Measurements from ENCODE around the gene VWA8.
A peak's percentile ranks its signal among the peaks of the same experiment; 100 is the strongest.

The VWA8 gene

GRCh38 chr13:41713405-41713804 is 247.5 kb downstream of the VWA8 start:
- H3K4me3 ChIP-seq (ENCODE audit: low read depth, low read length) = no peak overlapping the region
- no peaks in the 10 kb centered on the region for H3K27me3 ChIP-seq (ENCODE audit: insufficient read depth, low read length)

GRCh38 chr13:41710771-41711170 is 250.1 kb downstream of the VWA8 start:
- H3K79me2 ChIP-seq (ENCODE audit: control insufficient read depth, insufficient read depth, low read length, unreplicated experiment) = no peaks in the 10 kb centered on the region
- no peak overlapping the region for H3K27ac ChIP-seq (ENCODE audit: low read depth, low read length)
- no peaks in the 10 kb centered on the region for H3K4me1 ChIP-seq (ENCODE audit: control insufficient read depth, insufficient read depth, low read length, unreplicated experiment)

More at GRCh38 chr13:41713405-41713804, 247.5 kb downstream of the VWA8 start:
- Histone ChIP-seq H2AFZ (ENCODE audit: low read length, unreplicated experiment) (no peak overlapping the region), H3K36me3 (ENCODE audit: insufficient read depth, low read length) (no peaks in the 10 kb centered on the region), H3K27ac (ENCODE audit: low read depth, low read length) (no peak overlapping the region), H3K79me2 (ENCODE audit: control insufficient read depth, insufficient read depth, low read length, unreplicated experiment) (no peaks in the 10 kb centered on the region), H3K4me1 (ENCODE audit: control insufficient read depth, insufficient read depth, low read length, unreplicated experiment) (no peaks in the 10 kb centered on the region)

DNA sequence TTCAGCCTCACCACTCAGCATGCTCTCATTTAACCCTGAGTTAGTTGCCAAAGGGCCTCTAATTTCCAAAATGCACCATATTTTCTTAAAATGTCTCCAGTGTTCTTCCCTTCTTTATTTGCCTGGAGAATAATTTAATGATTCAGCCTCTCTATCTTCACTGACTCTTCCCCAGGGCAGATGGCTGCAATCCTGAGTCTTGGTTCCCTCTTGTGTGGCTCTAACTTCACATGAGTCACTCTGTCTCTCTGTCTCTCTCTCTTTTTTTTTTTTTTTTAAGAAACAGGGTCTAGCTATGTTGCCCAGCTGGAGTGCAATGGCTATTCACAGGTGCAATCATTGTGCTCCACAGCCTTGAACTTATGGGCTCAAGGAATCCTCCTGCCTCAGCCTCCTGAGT is 251.4 kb downstream of the VWA8 start:
- no peaks in the 10 kb centered on the region for H3K36me3 ChIP-seq (ENCODE audit: insufficient read depth, low read length)
- H3K4me3 ChIP-seq (ENCODE audit: low read depth, low read length) = no peak overlapping the region
- no peak overlapping the region for H3K27ac ChIP-seq (ENCODE audit: low read depth, low read length)
- H3K79me2 ChIP-seq (ENCODE audit: control insufficient read depth, insufficient read depth, low read length, unreplicated experiment) = no peaks in the 10 kb centered on the region
- H3K27me3 ChIP-seq (ENCODE audit: insufficient read depth, low read length) = no peaks in the 10 kb centered on the region
- no peak overlapping the region for H2AFZ ChIP-seq (ENCODE audit: low read length, unreplicated experiment)
- no peaks in the 10 kb centered on the region for H3K4me1 ChIP-seq (ENCODE audit: control insufficient read depth, insufficient read depth, low read length, unreplicated experiment)

More at GRCh38 chr13:41710771-41711170, 250.1 kb downstream of the VWA8 start:
- Histone ChIP-seq H2AFZ (ENCODE audit: low read length, unreplicated experiment) (no peak overlapping the region), H3K27me3 (ENCODE audit: insufficient read depth, low read length) (no peaks in the 10 kb centered on the region), H3K4me3 (ENCODE audit: low read depth, low read length) (no peak overlapping the region), H3K36me3 (ENCODE audit: insufficient read depth, low read length) (no peaks in the 10 kb centered on the region)

DNA sequence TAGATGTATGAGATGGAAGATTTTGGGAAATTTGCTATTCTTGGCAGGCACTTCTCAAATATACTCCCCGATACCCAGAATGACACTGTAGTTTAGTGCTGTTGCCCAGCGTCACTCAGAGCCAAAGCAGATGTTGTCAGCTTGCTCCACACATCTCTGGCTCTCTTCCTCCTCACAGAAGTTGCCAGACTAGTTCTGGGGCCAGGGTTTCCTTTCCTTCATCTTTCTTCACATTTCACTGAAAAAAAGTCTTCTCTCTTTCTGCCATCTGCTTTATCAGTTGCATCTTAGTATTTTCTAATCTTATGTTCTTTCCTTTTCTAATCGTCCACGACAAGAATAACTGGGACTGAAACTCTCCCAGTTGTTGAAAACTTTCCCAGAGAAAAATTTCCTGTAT is 252.2 kb downstream of the VWA8 start:
- Histone ChIP-seq H3K27ac (ENCODE audit: low read depth, low read length) (no peak overlapping the region), H3K27me3 (ENCODE audit: insufficient read depth, low read length) (no peaks in the 10 kb centered on the region), H3K4me1 (ENCODE audit: control insufficient read depth, insufficient read depth, low read length, unreplicated experiment) (no peaks in the 10 kb centered on the region), H3K79me2 (ENCODE audit: control insufficient read depth, insufficient read depth, low read length, unreplicated experiment) (no peaks in the 10 kb centered on the region), H3K36me3 (ENCODE audit: insufficient read depth, low read length) (no peaks in the 10 kb centered on the region), H2AFZ (ENCODE audit: low read length, unreplicated experiment) (no peak overlapping the region), H3K4me3 (ENCODE audit: low read depth, low read length) (no peak overlapping the region)

DNA sequence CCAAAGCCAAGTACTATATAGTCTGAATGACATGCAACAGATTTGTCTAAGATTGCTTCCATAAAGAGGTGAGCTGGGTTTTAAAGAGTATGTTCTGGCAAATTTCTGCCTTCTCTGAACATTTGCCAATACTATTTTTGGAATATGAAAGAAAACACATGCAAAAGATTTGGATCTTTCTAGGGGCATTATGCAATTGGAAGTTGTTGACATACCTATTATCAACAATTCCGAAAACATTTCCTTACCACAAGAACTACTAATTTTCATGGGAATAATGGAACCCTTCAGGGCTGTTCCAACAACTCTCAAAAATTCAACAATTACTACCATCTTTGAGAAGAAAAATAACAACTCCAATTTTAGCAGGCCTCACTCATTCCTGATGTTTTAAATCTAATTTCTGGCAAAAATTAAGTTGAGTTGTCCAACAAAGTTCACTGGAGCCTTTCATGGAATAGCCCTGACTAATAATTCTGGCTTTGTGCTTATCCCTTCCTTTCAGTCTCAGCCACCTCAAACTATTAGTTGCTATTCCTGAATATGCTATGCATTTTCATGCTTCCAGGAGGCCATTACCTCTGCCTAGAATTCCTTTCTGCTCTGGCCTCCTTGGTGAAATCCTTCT is 253.6 kb downstream of the VWA8 start:
- H3K79me2 ChIP-seq (ENCODE audit: control insufficient read depth, insufficient read depth, low read length, unreplicated experiment) = no peaks in the 10 kb centered on the region
- no peak overlapping the region for H3K4me3 ChIP-seq (ENCODE audit: low read depth, low read length)
- H2AFZ ChIP-seq (ENCODE audit: low read length, unreplicated experiment) = no peak overlapping the region
- no peak overlapping the region for H3K27ac ChIP-seq (ENCODE audit: low read depth, low read length)
- no peaks in the 10 kb centered on the region for H3K4me1 ChIP-seq (ENCODE audit: control insufficient read depth, insufficient read depth, low read length, unreplicated experiment)
- H3K36me3 ChIP-seq (ENCODE audit: insufficient read depth, low read length) = no peaks in the 10 kb centered on the region
- H3K27me3 ChIP-seq (ENCODE audit: insufficient read depth, low read length) = no peaks in the 10 kb centered on the region

DNA sequence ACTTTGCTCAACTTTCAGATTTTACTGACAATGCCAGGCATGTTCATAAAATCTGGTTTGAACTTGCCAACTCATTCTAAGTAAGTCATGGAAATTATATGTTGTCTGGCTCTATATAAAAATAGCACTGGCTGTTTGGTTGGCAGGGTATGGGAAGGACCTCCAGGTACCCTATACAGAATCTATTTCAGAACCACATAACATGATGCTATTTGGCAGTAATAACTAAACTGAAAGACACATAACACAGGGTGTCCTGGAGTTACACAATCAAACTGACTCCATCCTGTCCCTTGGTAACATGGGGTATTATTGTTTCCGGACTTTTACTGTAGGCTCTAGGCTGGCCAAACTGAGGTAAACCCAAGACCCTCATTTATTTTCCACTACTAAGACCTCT is 254.8 kb downstream of the VWA8 start:
- no peaks in the 10 kb centered on the region for H3K27me3 ChIP-seq (ENCODE audit: insufficient read depth, low read length)
- no peak overlapping the region for H3K4me3 ChIP-seq (ENCODE audit: low read depth, low read length)
- no peak overlapping the region for H3K27ac ChIP-seq (ENCODE audit: low read depth, low read length)
- H3K79me2 ChIP-seq (ENCODE audit: control insufficient read depth, insufficient read depth, low read length, unreplicated experiment) = no peaks in the 10 kb centered on the region
- H2AFZ ChIP-seq (ENCODE audit: low read length, unreplicated experiment) = no peak overlapping the region
- no peaks in the 10 kb centered on the region for H3K36me3 ChIP-seq (ENCODE audit: insufficient read depth, low read length)
- peaks cover 3% of the 10 kb centered on the region for H3K4me1 ChIP-seq (ENCODE audit: control insufficient read depth, insufficient read depth, low read length, unreplicated experiment)

- H2AFZ ChIP-seq (ENCODE audit: low read length, unreplicated experiment) = no peak overlapping the region
- H3K79me2 ChIP-seq (ENCODE audit: control insufficient read depth, insufficient read depth, low read length, unreplicated experiment) = no peaks in the 10 kb centered on the region
- H3K27ac ChIP-seq (ENCODE audit: low read depth, low read length) = no peak overlapping the region
Observed at GRCh38 chr13:41702540-41702939, 258.4 kb downstream of the VWA8 start.

GRCh38 chr13:41701676-41702075 is 259.2 kb downstream of the VWA8 start:
- no peaks in the 10 kb centered on the region for H3K36me3 ChIP-seq (ENCODE audit: insufficient read depth, low read length)
- H3K27me3 ChIP-seq (ENCODE audit: insufficient read depth, low read length) = no peaks in the 10 kb centered on the region
- peaks cover 17% of the 10 kb centered on the region for H3K4me1 ChIP-seq (ENCODE audit: control insufficient read depth, insufficient read depth, low read length, unreplicated experiment)
- no peak overlapping the region for H3K4me3 ChIP-seq (ENCODE audit: low read depth, low read length)
- H2AFZ ChIP-seq (ENCODE audit: low read length, unreplicated experiment) = no peak overlapping the region
- H3K27ac ChIP-seq (ENCODE audit: low read depth, low read length) = no peak overlapping the region
- no peaks in the 10 kb centered on the region for H3K79me2 ChIP-seq (ENCODE audit: control insufficient read depth, insufficient read depth, low read length, unreplicated experiment)

More at GRCh38 chr13:41702540-41702939, 258.4 kb downstream of the VWA8 start:
- Histone ChIP-seq H3K27me3 (ENCODE audit: insufficient read depth, low read length) (no peaks in the 10 kb centered on the region), H3K36me3 (ENCODE audit: insufficient read depth, low read length) (no peaks in the 10 kb centered on the region), H3K4me1 (ENCODE audit: control insufficient read depth, insufficient read depth, low read length, unreplicated experiment) (peaks cover 12% of the 10 kb centered on the region), H3K4me3 (ENCODE audit: low read depth, low read length) (no peak overlapping the region)

GRCh38 chr13:41700790-41701310 is 260.1 kb downstream of the VWA8 start:
- peak overlapping the region; percentile 32; the same call in 1 of the 2 replicates for H3K27ac ChIP-seq (ENCODE audit: low read depth, low read length)
- no peaks in the 10 kb centered on the region for H3K36me3 ChIP-seq (ENCODE audit: insufficient read depth, low read length)
- peaks cover 25% of the 10 kb centered on the region for H3K4me1 ChIP-seq (ENCODE audit: control insufficient read depth, insufficient read depth, low read length, unreplicated experiment)
- no peak overlapping the region for H2AFZ ChIP-seq (ENCODE audit: low read length, unreplicated experiment)
- H3K27me3 ChIP-seq (ENCODE audit: insufficient read depth, low read length) = no peaks in the 10 kb centered on the region
- H3K79me2 ChIP-seq (ENCODE audit: control insufficient read depth, insufficient read depth, low read length, unreplicated experiment) = no peaks in the 10 kb centered on the region
- no peak overlapping the region for H3K4me3 ChIP-seq (ENCODE audit: low read depth, low read length)

DNA sequence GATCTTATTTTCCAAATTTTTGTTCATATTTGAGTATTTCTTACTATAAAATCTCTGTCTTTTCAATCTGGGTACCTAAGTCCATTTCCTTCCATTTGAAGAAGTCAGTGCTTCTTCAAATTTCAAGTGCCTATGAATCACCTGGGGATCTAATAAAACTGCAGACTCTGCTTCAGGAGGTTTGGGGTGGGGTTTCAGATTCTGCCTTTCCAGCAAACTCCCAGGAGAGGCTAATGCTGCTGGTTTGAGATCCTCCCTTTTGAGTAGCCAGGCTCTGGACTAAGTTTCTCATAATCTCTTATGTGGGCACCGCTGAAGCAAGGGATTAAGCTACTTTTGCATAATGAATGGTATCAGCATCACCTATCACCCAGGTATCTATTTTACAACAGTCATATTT is 261.1 kb downstream of the VWA8 start:
- Histone ChIP-seq H3K27ac (ENCODE audit: low read depth, low read length) (no peak overlapping the region), H3K4me1 (ENCODE audit: control insufficient read depth, insufficient read depth, low read length, unreplicated experiment) (peaks cover 35% of the 10 kb centered on the region), H3K27me3 (ENCODE audit: insufficient read depth, low read length) (no peaks in the 10 kb centered on the region)

DNA sequence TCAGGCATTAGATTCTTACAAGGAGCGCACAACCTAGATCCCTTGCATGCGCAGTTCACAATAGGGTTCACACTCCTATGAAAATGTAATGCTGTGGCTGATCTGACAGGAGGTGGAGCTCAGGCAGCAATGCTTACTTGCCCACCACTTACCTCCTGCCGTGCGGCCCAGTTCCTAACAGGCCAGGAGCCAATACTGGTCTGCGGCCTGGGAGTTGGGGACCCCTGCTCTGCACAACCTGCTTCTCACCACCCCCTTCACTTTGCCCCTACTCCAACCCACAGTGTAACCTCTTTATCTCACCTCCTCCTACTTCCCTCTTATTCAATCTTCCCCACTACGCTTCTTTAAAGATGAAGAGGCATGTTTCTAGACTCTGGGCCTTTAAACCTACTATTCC is 263.3 kb downstream of the VWA8 start:
- Histone ChIP-seq H3K4me1 (ENCODE audit: control insufficient read depth, insufficient read depth, low read length, unreplicated experiment) (peaks cover 47% of the 10 kb centered on the region), H3K4me3 (ENCODE audit: low read depth, low read length) (no peak overlapping the region), H3K79me2 (ENCODE audit: control insufficient read depth, insufficient read depth, low read length, unreplicated experiment) (no peaks in the 10 kb centered on the region)

More for the DNA sequence above, 261.1 kb downstream of the VWA8 start:
- Histone ChIP-seq H2AFZ (ENCODE audit: low read length, unreplicated experiment) (no peak overlapping the region), H3K4me3 (ENCODE audit: low read depth, low read length) (no peak overlapping the region), H3K36me3 (ENCODE audit: insufficient read depth, low read length) (no peaks in the 10 kb centered on the region), H3K79me2 (ENCODE audit: control insufficient read depth, insufficient read depth, low read length, unreplicated experiment) (no peaks in the 10 kb centered on the region)

More for the DNA sequence above, 263.3 kb downstream of the VWA8 start:
- Histone ChIP-seq H3K36me3 (ENCODE audit: insufficient read depth, low read length) (no peaks in the 10 kb centered on the region), H3K27me3 (ENCODE audit: insufficient read depth, low read length) (no peaks in the 10 kb centered on the region), H2AFZ (ENCODE audit: low read length, unreplicated experiment) (no peak overlapping the region), H3K27ac (ENCODE audit: low read depth, low read length) (no peak overlapping the region)
